Peyer's patch (tissue), 4 donors: ENCODE data around the gene ADGRD1.

Experiments used
- POLR2A ChIP-seq, 2 donors: fragments of 450-650 bp; IDR thresholded peaks; one replicate each; pipeline ENCODE4 v1.5.1; 2017; ENCODE audit warnings: antibody characterized with exemption in 2 of 2, mild to moderate bottlenecking in 2 of 2, moderate library complexity in 2 of 2
- TF ChIP-seq, protein P1 (sequence below), 6 experiments: fragments of 450-650 bp in 4 of 6; fragments of 200-600 bp in 2 of 6; sonication (generic) in 1 of 6; IDR thresholded peaks; one replicate each; pipeline ENCODE4 v1.5.1; 2017 to 2019; ENCODE audit warnings: antibody characterized with exemption in 6 of 6, mild to moderate bottlenecking in 3 of 6, moderate library complexity in 1 of 6

DNA sequence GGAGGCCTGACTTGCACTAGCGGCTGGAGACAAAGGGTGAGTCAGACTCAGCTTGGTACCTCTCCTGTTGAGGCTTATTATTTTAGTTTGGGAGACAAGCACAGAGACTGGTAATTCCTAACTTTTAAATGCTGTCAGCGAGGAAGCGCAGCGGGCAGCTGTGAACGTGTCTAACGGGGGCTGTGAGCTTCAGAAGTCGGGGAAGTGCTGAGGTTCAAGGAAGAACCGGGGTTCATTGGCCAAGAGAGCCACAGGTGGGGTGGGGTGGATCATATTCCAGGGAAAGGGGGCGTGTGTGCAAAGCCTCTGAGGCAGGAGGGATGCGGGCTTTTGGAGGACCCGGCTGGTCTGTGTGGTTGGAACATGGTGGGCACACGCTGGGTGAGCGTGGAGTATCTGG, 36.1 kb upstream of the ADGRD1 start:
- TF ChIP-seq POLR2A (IDR thresholded peaks at IDR 0.05): no peak
- TF ChIP-seq, protein P1, sequence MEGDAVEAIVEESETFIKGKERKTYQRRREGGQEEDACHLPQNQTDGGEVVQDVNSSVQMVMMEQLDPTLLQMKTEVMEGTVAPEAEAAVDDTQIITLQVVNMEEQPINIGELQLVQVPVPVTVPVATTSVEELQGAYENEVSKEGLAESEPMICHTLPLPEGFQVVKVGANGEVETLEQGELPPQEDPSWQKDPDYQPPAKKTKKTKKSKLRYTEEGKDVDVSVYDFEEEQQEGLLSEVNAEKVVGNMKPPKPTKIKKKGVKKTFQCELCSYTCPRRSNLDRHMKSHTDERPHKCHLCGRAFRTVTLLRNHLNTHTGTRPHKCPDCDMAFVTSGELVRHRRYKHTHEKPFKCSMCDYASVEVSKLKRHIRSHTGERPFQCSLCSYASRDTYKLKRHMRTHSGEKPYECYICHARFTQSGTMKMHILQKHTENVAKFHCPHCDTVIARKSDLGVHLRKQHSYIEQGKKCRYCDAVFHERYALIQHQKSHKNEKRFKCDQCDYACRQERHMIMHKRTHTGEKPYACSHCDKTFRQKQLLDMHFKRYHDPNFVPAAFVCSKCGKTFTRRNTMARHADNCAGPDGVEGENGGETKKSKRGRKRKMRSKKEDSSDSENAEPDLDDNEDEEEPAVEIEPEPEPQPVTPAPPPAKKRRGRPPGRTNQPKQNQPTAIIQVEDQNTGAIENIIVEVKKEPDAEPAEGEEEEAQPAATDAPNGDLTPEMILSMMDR (IDR thresholded peaks at IDR 0.05): no peak
